ENCODE results near the gene ETV3L. TPM values are rescaled to one million over a fixed set of nuclear protein-coding genes. Genes with fewer than 3 reads are reported as not detected.
A peak's percentile ranks its signal among the peaks of the same experiment; 100 is the strongest.

Gene ETV3L
- total RNA-seq: not detected

DNA sequence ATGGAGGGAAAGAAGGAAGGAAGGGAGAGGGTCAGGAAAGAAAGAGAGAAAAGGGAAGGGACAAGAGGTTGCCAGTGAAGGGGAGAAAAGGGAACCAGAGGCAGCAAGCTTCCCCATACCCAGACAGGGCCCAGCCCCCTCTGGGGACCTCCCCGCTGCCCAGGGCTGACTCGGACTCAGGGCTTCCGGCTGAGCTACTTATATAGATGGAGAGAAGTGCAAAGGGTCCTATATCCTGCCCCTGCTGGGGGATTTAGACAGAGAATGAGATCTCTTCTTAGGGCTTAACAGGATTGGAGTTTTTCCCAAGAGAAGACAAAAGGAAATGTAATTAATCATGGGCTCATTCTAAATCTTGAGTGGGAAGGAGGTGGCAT lies at the start of gene ETV3L:
ETV3L (minus strand) TSS at position 176 of the 377 bp plus-strand sequence. CDS start 285 bp downstream, outside the sequence.
- ChIA-PET CTCF (interaction anchor here (1.4 to 1.9 kb wide), 2 partner anchors 10 to 11 kb away, joined by 3 to 10 read pairs; no protein-coding TSS in a partner anchor), POLR2A (no interaction called here)
- Mint-ChIP-seq H3K4me3 (no peak within 1 kb of the TSS), H3K4me1 (ENCODE audit: low read depth) (peaks cover 8% of the 10 kb centered on the region), H3K27ac (no peak within 1 kb of the TSS), H3K9me3 (no peaks in the 10 kb centered on the region), H3K27me3 (peaks cover 2% of the 10 kb centered on the region), H3K36me3 (no peaks in the 10 kb centered on the region)
- intact Hi-C loops (cut with micrococcal nuclease): no loop called here
- DNase-seq: no peak

DNA sequence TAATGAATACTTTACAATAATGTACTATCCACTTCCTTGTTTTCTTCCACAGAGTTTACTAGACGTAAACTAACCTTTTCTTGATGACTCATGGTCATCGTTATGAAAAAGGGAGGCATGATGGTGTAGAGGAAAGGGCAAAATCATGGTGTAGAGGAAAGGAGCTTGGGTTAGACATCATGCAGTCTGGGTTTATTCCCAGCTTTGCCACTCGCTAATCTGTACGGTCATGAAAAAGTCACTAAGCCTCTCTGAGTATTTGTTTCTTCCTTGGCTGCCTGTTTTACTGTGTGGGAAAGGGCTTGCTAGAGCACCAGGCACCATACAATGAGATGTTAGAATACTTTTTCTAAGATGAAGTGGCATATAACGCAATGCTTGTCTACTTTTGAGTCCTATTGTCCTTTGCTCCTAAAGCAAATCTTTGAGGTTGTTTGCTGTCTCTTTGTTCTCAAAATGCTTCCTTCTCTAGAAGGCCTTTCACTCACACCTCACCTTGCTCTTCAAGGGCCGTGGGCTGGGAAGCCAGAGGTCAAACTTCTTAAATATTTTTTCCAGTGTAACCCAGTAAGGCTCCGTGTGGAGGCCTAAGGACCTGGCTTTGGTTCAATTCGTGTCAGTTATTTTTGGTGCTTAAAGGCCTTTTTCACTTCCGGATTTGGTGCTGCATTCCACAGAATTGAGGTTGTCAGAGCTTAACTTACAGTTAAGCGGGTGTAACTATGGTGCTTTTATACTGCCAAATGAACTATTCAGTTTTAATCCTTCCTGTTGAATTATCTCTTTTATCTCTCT lies 48.5 kb upstream of the ETV3L start:
- intact Hi-C loops (cut with micrococcal nuclease): no loop called here
- CTCF ChIA-PET: interaction anchor here (1.4 to 3.7 kb wide), 3 partner anchors 9 to 58 kb away, joined by 4 to 27 read pairs (median 11); no protein-coding TSS in a partner anchor
- no peak for DNase-seq
- POLR2A ChIA-PET: no interaction called here
- Mint-ChIP-seq H3K27ac (no peak overlapping the region), H3K27me3 (no peaks in the 10 kb centered on the region), H3K4me3 (no peak overlapping the region), H3K36me3 (no peaks in the 10 kb centered on the region), H3K9me3 (no peaks in the 10 kb centered on the region), H3K4me1 (ENCODE audit: low read depth) (peaks cover 20% of the 10 kb centered on the region)

DNA sequence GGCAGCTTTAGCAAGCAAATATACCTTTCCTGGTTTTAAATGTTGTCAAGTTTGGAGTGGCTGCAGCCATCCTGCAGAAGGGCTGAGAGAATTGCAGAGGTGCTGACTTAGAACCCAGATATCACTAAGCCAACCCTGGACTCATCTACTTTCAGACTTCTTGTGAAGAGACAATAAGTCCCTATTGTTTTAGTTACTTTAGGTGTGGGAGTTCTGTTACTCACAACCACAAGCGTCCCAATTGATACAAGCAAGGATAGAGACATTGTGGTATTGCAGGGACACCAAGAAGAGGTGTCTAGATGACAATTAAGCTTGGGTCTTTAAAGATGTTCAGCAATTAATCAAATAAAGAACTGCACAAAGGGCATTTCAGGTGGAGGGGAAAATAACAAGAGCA lies 47.4 kb upstream of the ETV3L start:
- no peak for DNase-seq
- Mint-ChIP-seq H3K27ac (no peak overlapping the region), H3K4me1 (ENCODE audit: low read depth) (peaks cover 23% of the 10 kb centered on the region), H3K36me3 (no peaks in the 10 kb centered on the region), H3K9me3 (no peaks in the 10 kb centered on the region), H3K4me3 (no peak overlapping the region), H3K27me3 (no peaks in the 10 kb centered on the region)
- intact Hi-C loops (cut with micrococcal nuclease): no loop called here
- ChIA-PET POLR2A (no interaction called here), CTCF (interaction anchor here (1.5 to 3.7 kb wide), 3 partner anchors 10 to 57 kb away, joined by 3 to 27 read pairs (median 11); no protein-coding TSS in a partner anchor)

DNA sequence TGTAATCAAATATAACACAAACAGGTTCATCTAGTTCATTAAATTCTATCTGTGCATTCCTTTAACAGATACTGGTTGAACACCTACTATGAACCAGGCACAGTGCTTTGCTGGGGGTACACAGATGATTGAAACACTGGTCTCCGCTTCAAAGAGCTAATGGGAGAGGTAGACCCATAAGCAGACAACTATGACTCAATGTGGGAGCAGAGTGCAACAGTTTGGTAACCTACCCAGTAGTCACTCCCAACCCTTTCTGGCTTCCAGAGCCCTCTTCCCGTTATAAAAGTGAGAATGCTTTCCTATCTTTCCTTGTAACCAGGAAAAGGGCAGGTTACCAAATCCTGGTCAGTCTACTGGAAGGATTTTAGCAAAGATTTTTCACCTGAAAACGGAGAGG lies 46.6 kb upstream of the ETV3L start:
- no peak overlapping the region for H3K4me3 Mint-ChIP-seq
- H3K27me3 Mint-ChIP-seq: no peaks in the 10 kb centered on the region
- intact Hi-C loops (cut with micrococcal nuclease): no loop called here
- ChIA-PET POLR2A (no interaction called here), CTCF (interaction anchor here (1.0 to 3.7 kb wide), 4 partner anchors 9 to 56 kb away, joined by 3 to 27 read pairs (median 4); no protein-coding TSS in a partner anchor)
- H3K4me1 Mint-ChIP-seq (ENCODE audit: low read depth): peaks cover 27% of the 10 kb centered on the region
- no peaks in the 10 kb centered on the region for H3K36me3 Mint-ChIP-seq
- no peaks in the 10 kb centered on the region for H3K9me3 Mint-ChIP-seq
- no peak for DNase-seq
- H3K27ac Mint-ChIP-seq: no peak overlapping the region

DNA sequence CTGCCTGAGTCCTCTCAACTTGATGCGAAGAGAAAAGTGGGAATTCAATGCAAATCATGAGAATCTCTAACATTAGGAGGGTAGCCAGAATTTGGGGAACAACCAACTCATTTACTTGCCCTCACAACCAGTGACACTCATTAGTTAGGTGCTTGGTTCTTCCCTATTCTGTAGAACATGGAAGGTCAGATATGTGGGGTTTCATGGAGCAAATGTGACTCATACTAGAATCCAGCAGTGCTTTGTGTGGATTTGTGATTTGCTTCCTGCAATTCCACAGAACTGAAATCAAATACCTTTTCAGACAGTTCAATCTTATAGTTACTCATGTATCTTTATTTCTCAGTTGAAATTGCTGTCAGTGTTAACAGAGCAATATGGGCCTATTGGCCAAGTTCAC lies 45.5 kb upstream of the ETV3L start:
- Mint-ChIP-seq H3K9me3 (no peaks in the 10 kb centered on the region), H3K4me1 (ENCODE audit: low read depth) (peaks cover 28% of the 10 kb centered on the region), H3K4me3 (no peak overlapping the region), H3K27me3 (no peaks in the 10 kb centered on the region), H3K27ac (no peak overlapping the region), H3K36me3 (no peaks in the 10 kb centered on the region)
- POLR2A ChIA-PET: no interaction called here
- intact Hi-C loops (cut with micrococcal nuclease): no loop called here
- DNase-seq: no peak
- CTCF ChIA-PET: no interaction called here

DNA sequence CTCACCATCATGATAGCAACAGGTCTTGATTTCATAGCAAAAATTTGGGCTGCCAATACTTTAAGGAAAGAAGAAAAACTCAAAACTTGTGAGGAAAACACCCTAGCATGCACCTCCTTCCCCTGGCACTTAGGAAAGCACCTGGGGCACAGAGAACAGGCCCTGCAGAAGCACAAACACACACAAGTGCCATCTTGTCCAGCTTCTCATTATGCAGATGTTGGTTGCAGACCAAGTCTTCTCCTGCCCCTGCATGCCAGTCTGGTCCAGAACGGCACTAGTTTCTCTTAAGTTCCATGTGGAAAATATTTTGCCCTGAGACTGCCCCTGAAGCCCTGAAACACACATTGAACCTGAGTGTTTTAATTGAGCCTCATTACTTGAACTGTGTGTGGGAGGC lies 44.9 kb upstream of the ETV3L start:
- H3K4me1 Mint-ChIP-seq (ENCODE audit: low read depth): peaks cover 33% of the 10 kb centered on the region
- DNase-seq: no peak
- POLR2A ChIA-PET: no interaction called here

DNA sequence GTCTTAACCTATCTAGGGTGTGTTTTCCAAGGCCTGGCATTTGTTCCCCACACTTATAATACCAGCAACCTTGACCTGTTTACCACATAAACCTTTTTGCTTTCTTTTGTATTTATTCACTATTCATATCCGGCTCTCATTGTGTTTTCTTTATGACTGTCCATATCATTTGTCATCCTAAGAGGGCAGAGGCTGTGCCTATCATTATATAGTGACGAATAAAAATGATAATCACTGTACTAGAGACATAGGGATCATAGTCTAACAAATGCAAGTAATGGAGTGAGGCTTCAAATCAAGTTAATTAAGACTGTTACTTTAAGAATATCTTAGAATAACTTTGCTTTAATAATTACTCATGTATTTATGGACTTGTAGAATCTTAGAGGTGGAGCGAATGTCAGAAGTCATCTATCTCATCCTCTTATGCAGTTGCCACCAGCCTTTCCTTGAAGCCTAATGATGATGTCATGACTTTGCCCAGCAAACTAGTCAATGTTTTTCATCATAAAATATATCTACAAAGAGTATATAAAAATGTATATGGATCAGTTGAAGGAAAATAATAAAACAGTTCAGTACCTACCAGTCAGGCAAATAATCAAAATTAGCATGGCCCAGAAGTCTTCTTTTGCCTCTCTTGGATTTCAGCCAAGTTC lies 43.3 kb upstream of the ETV3L start:
- CTCF ChIA-PET: interaction anchor here (1.6 to 5.3 kb wide), 2 partner anchors 12 to 53 kb away, joined by 9 to 41 read pairs; no protein-coding TSS in a partner anchor
- no peaks in the 10 kb centered on the region for H3K36me3 Mint-ChIP-seq
- DNase-seq: no peak
- no peaks in the 10 kb centered on the region for H3K27me3 Mint-ChIP-seq
- intact Hi-C loops (cut with micrococcal nuclease): loop anchor here (5.0 kb wide), 2 partner anchors 36 to 326 kb away; partner anchors contain the start of gene SH2D2A
- H3K27ac Mint-ChIP-seq: peak overlapping the region; percentile 28
- no peaks in the 10 kb centered on the region for H3K9me3 Mint-ChIP-seq
- peaks cover 39% of the 10 kb centered on the region for H3K4me1 Mint-ChIP-seq (ENCODE audit: low read depth)
- POLR2A ChIA-PET: no interaction called here
- no peak overlapping the region for H3K4me3 Mint-ChIP-seq

More for the DNA sequence above, 44.9 kb upstream of the ETV3L start:
- H3K4me3 Mint-ChIP-seq: no peak overlapping the region
- intact Hi-C loops (cut with micrococcal nuclease): loop anchor here (5.0 kb wide), 2 partner anchors 37 to 327 kb away; partner anchors contain the start of gene SH2D2A
- H3K9me3 Mint-ChIP-seq: no peaks in the 10 kb centered on the region
- H3K36me3 Mint-ChIP-seq: no peaks in the 10 kb centered on the region
- CTCF ChIA-PET: interaction anchor here (0.6 kb wide), 1 partner anchor 55 kb away, joined by 3 read pairs; no protein-coding TSS in a partner anchor
- H3K27me3 Mint-ChIP-seq: no peaks in the 10 kb centered on the region
- H3K27ac Mint-ChIP-seq: no peak overlapping the region

DNA sequence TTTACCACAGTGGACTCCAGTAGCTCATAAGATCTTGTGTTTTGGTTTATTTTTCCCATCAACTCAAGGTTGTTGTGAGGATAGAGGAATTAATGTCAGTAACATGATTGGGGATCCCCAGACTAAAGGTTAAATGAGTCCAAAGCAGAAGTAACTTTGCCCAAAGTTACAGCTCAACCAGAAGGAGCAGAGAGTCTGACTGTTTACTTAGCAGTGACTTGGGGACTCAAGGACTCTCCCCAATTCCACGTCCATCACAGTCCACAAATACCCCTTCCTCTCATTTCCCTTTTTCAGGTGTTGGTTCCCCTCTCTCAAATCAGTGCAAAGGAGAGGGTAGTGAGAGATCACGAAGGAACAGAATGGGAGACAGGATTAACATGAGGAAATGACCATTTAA lies 42.6 kb upstream of the ETV3L start:
- Mint-ChIP-seq H3K27me3 (no peaks in the 10 kb centered on the region), H3K36me3 (peaks cover 5% of the 10 kb centered on the region), H3K4me1 (ENCODE audit: low read depth) (peaks cover 40% of the 10 kb centered on the region), H3K27ac (no peak overlapping the region), H3K4me3 (no peak overlapping the region), H3K9me3 (no peaks in the 10 kb centered on the region)
- ChIA-PET CTCF (interaction anchor here (1.6 to 5.3 kb wide), 2 partner anchors 13 to 52 kb away, joined by 9 to 41 read pairs; no protein-coding TSS in a partner anchor), POLR2A (no interaction called here)
- intact Hi-C loops (cut with micrococcal nuclease): loop anchor here (5.0 kb wide), 2 partner anchors 35 to 325 kb away; partner anchors contain the start of gene SH2D2A
- no peak for DNase-seq

DNA sequence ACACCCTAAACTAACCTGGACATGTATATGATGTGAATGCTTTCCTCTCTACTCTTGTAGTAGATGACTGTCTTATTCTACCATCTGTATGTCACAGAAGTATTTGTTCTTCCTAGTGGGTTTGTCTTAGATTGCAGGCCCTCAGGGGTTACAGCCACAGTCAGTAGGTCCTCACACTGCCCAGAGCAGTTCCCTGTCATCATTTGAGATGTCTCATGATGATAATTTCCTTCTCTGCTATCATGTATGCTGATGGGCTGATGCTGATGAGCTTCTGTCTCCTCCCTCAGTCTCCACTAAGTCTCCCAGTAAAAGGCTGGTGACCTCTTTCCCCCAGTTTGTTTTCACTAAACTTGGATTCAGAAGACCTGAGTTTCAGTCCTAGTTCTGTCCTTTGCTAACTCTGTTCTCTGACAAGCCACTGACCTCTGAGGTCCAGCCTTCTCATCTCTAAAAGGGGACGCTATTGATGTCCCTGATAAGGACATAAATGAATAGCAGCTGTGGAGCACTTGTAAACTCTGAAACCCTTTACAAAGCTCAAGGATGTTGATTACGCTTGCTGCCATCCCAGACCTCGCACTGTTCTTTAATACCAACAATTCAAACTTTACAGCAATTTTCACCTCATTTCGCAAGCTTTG lies 41.7 kb upstream of the ETV3L start:
- H3K27ac Mint-ChIP-seq: peak overlapping the region; percentile 6
- no peak for DNase-seq
- ChIA-PET POLR2A (no interaction called here), CTCF (interaction anchor here (1.6 to 5.3 kb wide), 2 partner anchors 14 to 51 kb away, joined by 9 to 41 read pairs; no protein-coding TSS in a partner anchor)
- peaks cover 44% of the 10 kb centered on the region for H3K4me1 Mint-ChIP-seq (ENCODE audit: low read depth)
- H3K4me3 Mint-ChIP-seq: no peak overlapping the region
- intact Hi-C loops (cut with micrococcal nuclease): loop anchor here (5.0 kb wide), 2 partner anchors 34 to 324 kb away; partner anchors contain the start of gene SH2D2A
- no peaks in the 10 kb centered on the region for H3K27me3 Mint-ChIP-seq
- H3K36me3 Mint-ChIP-seq: peaks cover 5% of the 10 kb centered on the region
- no peaks in the 10 kb centered on the region for H3K9me3 Mint-ChIP-seq

DNA sequence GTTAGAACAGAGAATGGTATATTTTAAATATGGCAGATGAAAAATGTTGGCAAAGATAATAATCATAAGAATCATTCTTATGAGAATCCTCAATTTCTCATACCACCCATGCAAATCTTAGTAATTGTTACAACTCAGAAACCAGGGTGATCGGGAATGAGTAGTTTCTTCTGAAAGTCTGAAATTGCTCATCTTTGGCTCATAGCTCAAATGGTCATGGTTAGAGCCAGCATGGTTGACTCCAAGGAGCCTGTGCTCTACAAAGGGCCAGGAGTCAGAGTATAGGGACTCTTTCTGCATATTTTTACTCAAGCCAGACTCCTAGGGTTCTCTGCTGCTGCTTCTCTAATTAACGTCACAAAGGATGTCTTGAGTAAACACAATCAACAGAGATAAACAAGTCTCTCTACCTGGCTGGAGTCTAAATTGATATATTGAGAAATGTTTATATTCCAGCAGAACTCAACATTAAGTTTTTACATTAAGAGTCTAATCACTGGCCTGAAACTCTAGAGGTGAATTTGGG lies 40.5 kb upstream of the ETV3L start:
- peak; percentile 43 for DNase-seq
- Mint-ChIP-seq H3K4me1 (ENCODE audit: low read depth) (peaks cover 56% of the 10 kb centered on the region), H3K27ac (peak overlapping the region; percentile 85), H3K36me3 (peaks cover 14% of the 10 kb centered on the region), H3K9me3 (no peaks in the 10 kb centered on the region), H3K27me3 (no peaks in the 10 kb centered on the region), H3K4me3 (peak overlapping the region; percentile 78)
- POLR2A ChIA-PET: no interaction called here
- CTCF ChIA-PET: interaction anchor here (1.3 to 9.5 kb wide), 3 partner anchors 15 to 66 kb away, joined by 5 to 92 read pairs (median 41); no protein-coding TSS in a partner anchor
- intact Hi-C loops (cut with micrococcal nuclease): loop anchor here (5.0 kb wide), 2 partner anchors 33 to 323 kb away; partner anchors contain the start of gene SH2D2A

DNA sequence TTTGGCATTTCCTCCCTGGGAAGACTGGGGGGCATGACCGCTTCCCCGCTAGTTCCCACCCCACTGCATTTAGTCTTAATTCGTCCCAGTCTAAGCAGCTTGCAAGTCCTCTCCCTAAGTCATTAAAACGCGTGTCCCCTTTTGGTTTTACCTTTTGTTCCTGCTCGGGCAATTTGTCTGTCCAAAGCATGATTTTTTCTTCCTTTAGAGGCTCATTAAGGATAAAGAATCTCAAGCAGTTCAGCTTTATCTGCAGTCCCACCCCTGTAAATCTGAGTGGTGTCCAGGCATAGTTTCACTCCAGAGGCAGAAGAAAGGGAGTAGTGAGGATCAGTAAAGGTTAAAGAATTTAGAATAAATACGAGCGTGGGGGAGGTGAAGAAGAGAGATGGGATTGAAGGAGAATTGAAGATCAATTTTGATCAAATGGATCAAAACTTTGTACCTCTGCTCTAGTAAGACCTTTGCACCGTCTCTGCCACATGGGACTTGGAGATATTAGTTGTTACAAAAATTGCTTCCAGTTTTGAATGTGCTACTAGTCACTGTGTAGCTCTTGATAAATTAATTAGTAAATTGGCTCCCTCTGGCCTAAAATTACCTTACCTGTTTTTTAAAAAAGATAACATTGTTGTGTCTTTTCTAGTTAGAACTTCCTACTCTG lies 39.6 kb upstream of the ETV3L start:
- H3K36me3 Mint-ChIP-seq: peaks cover 23% of the 10 kb centered on the region
- no peaks in the 10 kb centered on the region for H3K9me3 Mint-ChIP-seq
- peak overlapping the region; percentile 78 for H3K4me3 Mint-ChIP-seq
- H3K27ac Mint-ChIP-seq: peak overlapping the region; percentile 85
- H3K4me1 Mint-ChIP-seq (ENCODE audit: low read depth): peaks cover 65% of the 10 kb centered on the region
- intact Hi-C loops (cut with micrococcal nuclease): loop anchor here (2.0 kb wide), 2 partner anchors 14 to 410 kb away; partner anchors contain the start of genes ISG20L2 and METTL25B
- ChIA-PET CTCF (interaction anchor here (0.5 to 9.5 kb wide), 4 partner anchors 12 to 65 kb away, joined by 3 to 92 read pairs (median 23); no protein-coding TSS in a partner anchor), POLR2A (interaction anchor here (0.9 to 1.6 kb wide), 2 partner anchors 13 to 16 kb away, joined by 3 to 6 read pairs; no protein-coding TSS in a partner anchor)
- no peak for DNase-seq
- H3K27me3 Mint-ChIP-seq: no peaks in the 10 kb centered on the region

All from activated CD4-positive, alpha-beta memory T cell treated with anti-CD3 and anti-CD28 coated beads for 36 hours (primary cell).